ENCODE data around the gene SLC7A9. TPM values are rescaled to one million over a fixed set of nuclear protein-coding genes. Genes with fewer than 3 reads are reported as not detected.

Gene SLC7A9
- total RNA-seq, 1 donor from 2014 or later = 5.4 TPM

DNA sequence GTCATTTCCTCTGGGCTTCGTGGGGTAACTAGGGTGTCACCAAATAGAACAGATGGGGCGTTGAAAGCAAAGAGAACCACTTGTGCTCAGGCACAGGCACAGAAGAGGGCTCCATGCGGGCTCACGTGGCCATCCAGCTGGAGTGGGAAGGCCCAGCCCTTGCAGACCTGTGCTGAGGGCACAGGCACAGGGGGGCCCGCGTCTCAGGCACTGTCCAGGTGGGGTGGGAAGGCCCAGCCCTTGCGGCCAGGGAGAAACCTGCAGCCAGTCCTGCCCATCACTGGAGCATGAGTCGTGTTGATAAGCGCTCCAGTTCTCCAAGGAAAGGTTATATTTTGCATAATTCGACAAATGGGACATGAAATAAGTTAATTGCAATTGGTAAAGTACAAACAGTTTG is 57.5 kb downstream of the SLC7A9 start:
- Mint-ChIP-seq H3K9me3 (ENCODE audit: low read depth) (no peaks in the 10 kb centered on the region), H3K36me3 (ENCODE audit: insufficient read depth) (no peaks in the 10 kb centered on the region), H3K4me1 (ENCODE audit: low read depth) (peaks cover 9% of the 10 kb centered on the region), H3K4me3 (ENCODE audit: low read depth) (no peak overlapping the region), H3K27ac (no peak overlapping the region), H3K27me3 (peaks cover 36% of the 10 kb centered on the region)
- TF ChIP-seq, protein P1, sequence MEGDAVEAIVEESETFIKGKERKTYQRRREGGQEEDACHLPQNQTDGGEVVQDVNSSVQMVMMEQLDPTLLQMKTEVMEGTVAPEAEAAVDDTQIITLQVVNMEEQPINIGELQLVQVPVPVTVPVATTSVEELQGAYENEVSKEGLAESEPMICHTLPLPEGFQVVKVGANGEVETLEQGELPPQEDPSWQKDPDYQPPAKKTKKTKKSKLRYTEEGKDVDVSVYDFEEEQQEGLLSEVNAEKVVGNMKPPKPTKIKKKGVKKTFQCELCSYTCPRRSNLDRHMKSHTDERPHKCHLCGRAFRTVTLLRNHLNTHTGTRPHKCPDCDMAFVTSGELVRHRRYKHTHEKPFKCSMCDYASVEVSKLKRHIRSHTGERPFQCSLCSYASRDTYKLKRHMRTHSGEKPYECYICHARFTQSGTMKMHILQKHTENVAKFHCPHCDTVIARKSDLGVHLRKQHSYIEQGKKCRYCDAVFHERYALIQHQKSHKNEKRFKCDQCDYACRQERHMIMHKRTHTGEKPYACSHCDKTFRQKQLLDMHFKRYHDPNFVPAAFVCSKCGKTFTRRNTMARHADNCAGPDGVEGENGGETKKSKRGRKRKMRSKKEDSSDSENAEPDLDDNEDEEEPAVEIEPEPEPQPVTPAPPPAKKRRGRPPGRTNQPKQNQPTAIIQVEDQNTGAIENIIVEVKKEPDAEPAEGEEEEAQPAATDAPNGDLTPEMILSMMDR (IDR thresholded peaks at IDR 0.05; ENCODE audit: unreplicated experiment) = no peak
- no peak for DNase-seq (ENCODE audit: low spot score, unreplicated experiment)

DNA sequence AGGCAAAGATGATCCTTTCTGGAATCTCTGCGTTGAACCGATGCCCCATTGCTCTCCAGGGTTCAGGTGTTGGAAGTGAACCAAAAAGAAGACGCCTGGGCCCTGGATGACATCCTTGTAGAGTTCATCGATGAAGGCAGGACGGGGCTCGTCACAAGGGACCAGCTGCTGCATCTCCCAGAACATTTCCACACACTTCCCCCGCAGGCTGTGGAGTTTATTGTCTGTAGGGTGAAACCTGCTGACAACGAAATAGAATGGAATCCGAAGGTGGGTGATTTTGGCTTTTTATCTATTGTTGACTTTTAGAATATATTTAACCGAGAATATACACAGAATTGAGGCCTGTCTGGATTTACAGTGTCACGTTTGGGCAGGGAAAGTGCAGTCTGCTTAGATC is 58.4 kb downstream of the SLC7A9 start:
- Mint-ChIP-seq H3K4me1 (ENCODE audit: low read depth) (peaks cover 9% of the 10 kb centered on the region), H3K27me3 (peaks cover 31% of the 10 kb centered on the region), H3K9me3 (ENCODE audit: low read depth) (no peaks in the 10 kb centered on the region), H3K4me3 (ENCODE audit: low read depth) (no peak overlapping the region), H3K36me3 (ENCODE audit: insufficient read depth) (no peaks in the 10 kb centered on the region), H3K27ac (no peak overlapping the region)
- DNase-seq (ENCODE audit: low spot score, unreplicated experiment) = no peak
- TF ChIP-seq, protein P1 (IDR thresholded peaks at IDR 0.05; ENCODE audit: unreplicated experiment) = no peak

DNA sequence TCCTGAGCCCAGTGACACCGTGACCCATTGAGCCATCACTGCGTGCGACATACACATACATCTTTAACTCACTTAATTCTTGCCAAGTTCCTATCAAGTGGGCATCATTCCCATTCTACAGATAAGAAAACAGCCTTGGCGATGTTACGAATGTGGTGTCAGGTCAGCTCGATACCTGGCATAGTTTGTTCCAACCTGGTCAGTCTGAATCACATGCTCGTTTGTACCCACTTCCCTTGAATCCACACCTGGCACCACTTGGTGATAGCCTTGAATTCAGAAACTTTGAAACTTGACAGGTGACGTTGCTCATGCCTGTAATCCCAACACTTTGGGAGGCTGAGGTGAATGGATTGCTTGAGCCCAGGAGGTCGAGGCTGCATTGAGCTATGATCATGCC is 59.1 kb downstream of the SLC7A9 start:
- DNase-seq (ENCODE audit: low spot score, unreplicated experiment) = no peak
- H3K9me3 Mint-ChIP-seq (ENCODE audit: low read depth) = no peaks in the 10 kb centered on the region
- H3K27ac Mint-ChIP-seq = no peak overlapping the region
- peaks cover 9% of the 10 kb centered on the region for H3K4me1 Mint-ChIP-seq (ENCODE audit: low read depth)
- TF ChIP-seq, protein P1 (IDR thresholded peaks at IDR 0.05; ENCODE audit: unreplicated experiment) = no peak
- no peaks in the 10 kb centered on the region for H3K36me3 Mint-ChIP-seq (ENCODE audit: insufficient read depth)
- H3K27me3 Mint-ChIP-seq = peaks cover 27% of the 10 kb centered on the region
- H3K4me3 Mint-ChIP-seq (ENCODE audit: low read depth) = no peak overlapping the region

DNA sequence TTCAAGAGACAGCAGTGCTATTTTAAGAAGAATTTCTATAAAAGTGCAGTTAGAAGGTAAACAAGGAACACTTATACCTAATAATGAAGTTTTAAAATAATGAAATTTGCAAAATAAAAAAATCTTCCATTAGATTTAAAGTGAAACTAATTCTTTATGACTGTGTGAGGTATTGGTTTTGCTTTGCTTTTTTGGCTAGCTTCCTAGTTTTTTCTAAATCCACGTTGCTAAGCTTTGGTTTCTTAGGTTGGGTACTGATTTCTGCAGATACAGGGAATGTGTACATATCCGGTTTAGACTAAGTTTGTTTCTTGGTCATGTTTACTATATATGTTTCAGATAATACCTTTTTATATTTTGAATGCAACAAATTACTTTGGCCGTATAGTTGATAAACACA is 59.8 kb downstream of the SLC7A9 start:
- Mint-ChIP-seq H3K36me3 (ENCODE audit: insufficient read depth) (no peaks in the 10 kb centered on the region), H3K9me3 (ENCODE audit: low read depth) (no peaks in the 10 kb centered on the region), H3K4me3 (ENCODE audit: low read depth) (no peak overlapping the region), H3K4me1 (ENCODE audit: low read depth) (peaks cover 9% of the 10 kb centered on the region), H3K27ac (no peak overlapping the region), H3K27me3 (peaks cover 22% of the 10 kb centered on the region)
- TF ChIP-seq, protein P1 (IDR thresholded peaks at IDR 0.05; ENCODE audit: unreplicated experiment) = no peak
- DNase-seq (ENCODE audit: low spot score, unreplicated experiment) = no peak

DNA sequence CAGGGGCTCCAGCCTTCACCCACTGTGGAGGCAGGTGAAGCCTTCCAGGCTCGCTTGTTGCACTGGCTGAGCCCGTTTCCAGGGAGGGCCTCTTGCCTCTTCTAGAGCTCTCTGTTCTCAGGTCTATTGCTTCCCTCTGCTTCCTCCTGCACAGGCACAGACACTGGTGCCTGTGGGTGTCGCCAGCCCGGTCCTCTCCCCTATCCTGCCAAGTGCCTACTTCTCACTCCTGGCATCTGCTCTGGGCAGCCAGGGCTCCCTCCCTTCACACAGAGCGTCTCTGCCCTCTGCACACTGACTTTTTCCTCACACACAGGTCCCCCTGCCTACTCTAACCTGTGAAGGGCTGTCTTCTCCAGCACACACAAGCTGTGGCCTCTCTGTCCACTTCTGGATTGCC is 60.3 kb downstream of the SLC7A9 start:
- TF ChIP-seq, protein P1 (IDR thresholded peaks at IDR 0.05; ENCODE audit: unreplicated experiment) = no peak
- Mint-ChIP-seq H3K27ac (peak overlapping the region; percentile 60), H3K36me3 (ENCODE audit: insufficient read depth) (no peaks in the 10 kb centered on the region), H3K27me3 (peaks cover 19% of the 10 kb centered on the region), H3K4me1 (ENCODE audit: low read depth) (peaks cover 9% of the 10 kb centered on the region), H3K9me3 (ENCODE audit: low read depth) (no peaks in the 10 kb centered on the region), H3K4me3 (ENCODE audit: low read depth) (no peak overlapping the region)
- DNase-seq (ENCODE audit: low spot score, unreplicated experiment) = no peak

All from progenitor cell of endocrine pancreas (in vitro differentiated cells).